ENCODE data around the gene IWS1. TPM values are rescaled to one million over a fixed set of nuclear protein-coding genes. Genes with fewer than 3 reads are reported as not detected.

The IWS1 gene
- total RNA-seq, 1 experiment from 2014 or later: 48.9 TPM

DNA sequence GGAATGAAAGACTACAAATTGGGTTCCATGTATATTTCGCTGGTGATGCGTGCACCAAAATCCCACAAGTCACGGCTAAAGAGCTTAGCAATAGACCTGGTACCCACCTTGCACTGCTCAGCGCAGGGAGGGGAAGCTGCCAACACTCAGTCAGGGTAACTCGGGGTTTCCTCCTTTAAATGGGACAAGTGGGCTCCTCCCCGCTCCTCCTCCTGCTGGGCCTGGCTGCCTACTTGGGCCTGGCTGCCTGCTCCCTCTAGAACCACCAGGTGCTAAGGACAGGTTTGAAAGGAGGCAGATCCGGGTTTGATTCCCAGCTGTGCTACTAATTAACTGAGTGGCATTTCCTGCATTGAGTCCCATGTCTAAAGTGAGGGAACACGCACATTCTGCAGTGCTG is 32.6 kb upstream of the IWS1 start:
- BruUV-seq (replicated peaks): no TSS peak
- no peaks in the 10 kb centered on the region for H3K4me1 Mint-ChIP-seq (ENCODE audit: low read depth, unreplicated experiment)
- no peaks in the 10 kb centered on the region for H3K36me3 Mint-ChIP-seq (ENCODE audit: insufficient read depth, unreplicated experiment)
- no peak overlapping the region for H3K4me3 Mint-ChIP-seq (ENCODE audit: low read depth, unreplicated experiment)
- CTCF ChIA-PET: no interaction called here
- H3K27ac Mint-ChIP-seq (ENCODE audit: unreplicated experiment): no peak overlapping the region
- DNase-seq: no peak
- H3K9me3 Mint-ChIP-seq (ENCODE audit: low read depth, unreplicated experiment): peaks cover 3% of the 10 kb centered on the region
- intact Hi-C loops (cut with micrococcal nuclease; ENCODE audit: unreplicated experiment): no loop called here
- TF ChIP-seq, protein P1, sequence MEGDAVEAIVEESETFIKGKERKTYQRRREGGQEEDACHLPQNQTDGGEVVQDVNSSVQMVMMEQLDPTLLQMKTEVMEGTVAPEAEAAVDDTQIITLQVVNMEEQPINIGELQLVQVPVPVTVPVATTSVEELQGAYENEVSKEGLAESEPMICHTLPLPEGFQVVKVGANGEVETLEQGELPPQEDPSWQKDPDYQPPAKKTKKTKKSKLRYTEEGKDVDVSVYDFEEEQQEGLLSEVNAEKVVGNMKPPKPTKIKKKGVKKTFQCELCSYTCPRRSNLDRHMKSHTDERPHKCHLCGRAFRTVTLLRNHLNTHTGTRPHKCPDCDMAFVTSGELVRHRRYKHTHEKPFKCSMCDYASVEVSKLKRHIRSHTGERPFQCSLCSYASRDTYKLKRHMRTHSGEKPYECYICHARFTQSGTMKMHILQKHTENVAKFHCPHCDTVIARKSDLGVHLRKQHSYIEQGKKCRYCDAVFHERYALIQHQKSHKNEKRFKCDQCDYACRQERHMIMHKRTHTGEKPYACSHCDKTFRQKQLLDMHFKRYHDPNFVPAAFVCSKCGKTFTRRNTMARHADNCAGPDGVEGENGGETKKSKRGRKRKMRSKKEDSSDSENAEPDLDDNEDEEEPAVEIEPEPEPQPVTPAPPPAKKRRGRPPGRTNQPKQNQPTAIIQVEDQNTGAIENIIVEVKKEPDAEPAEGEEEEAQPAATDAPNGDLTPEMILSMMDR (IDR thresholded peaks at IDR 0.05; ENCODE audit: unreplicated experiment): no peak
- H3K27me3 Mint-ChIP-seq (ENCODE audit: unreplicated experiment): peaks cover 68% of the 10 kb centered on the region

DNA sequence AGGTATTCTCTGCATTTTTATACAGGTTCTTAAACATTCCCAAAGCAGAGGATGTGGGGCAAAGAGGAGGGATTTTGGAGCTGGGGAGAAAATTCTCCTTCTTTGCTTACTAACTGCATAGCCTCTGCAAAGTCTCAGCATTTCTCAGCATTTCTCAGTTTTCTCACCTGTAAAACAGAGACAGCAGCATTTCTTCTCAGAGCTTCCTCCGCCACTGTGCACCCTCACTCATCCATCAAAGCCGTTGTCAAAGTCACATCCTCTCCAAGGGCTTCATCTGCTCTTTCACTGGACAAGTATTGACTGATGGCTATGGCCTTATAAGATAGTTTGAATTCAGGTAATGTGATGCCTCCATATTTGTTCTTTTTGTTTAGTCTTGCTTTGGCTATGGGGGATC is 26.6 kb upstream of the IWS1 start:
- TF ChIP-seq, protein P1 (IDR thresholded peaks at IDR 0.05; ENCODE audit: unreplicated experiment): no peak
- H3K36me3 Mint-ChIP-seq (ENCODE audit: insufficient read depth, unreplicated experiment): no peaks in the 10 kb centered on the region
- intact Hi-C loops (cut with micrococcal nuclease; ENCODE audit: unreplicated experiment): no loop called here
- no TSS peak for BruUV-seq (replicated peaks)
- peaks cover 89% of the 10 kb centered on the region for H3K27me3 Mint-ChIP-seq (ENCODE audit: unreplicated experiment)
- CTCF ChIA-PET: no interaction called here
- no peak for DNase-seq
- H3K4me3 Mint-ChIP-seq (ENCODE audit: low read depth, unreplicated experiment): no peak overlapping the region
- H3K27ac Mint-ChIP-seq (ENCODE audit: unreplicated experiment): no peak overlapping the region
- H3K9me3 Mint-ChIP-seq (ENCODE audit: low read depth, unreplicated experiment): peaks cover 3% of the 10 kb centered on the region
- peaks cover 9% of the 10 kb centered on the region for H3K4me1 Mint-ChIP-seq (ENCODE audit: low read depth, unreplicated experiment)

DNA sequence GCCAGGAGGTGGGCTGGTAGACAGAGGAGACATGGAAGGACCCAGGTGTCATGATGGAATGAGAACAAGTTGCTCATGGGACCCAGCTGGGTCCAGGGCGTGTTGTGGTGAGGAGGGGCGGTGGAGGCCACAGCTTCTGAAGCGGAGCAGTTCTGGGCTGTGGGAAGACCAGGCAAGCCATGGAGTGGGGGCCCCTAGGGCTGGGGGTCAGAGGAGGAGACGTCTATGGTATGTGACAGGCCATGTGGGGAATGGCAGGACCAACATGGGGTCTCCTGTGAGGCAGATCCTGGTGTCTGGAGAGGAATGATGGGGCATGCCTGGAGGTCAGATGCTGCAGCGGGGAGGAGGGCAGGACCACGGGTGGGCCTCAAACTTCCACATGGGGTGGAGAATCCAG is 26.0 kb upstream of the IWS1 start:
- BruUV-seq (replicated peaks): no TSS peak
- Mint-ChIP-seq H3K9me3 (ENCODE audit: low read depth, unreplicated experiment) (peaks cover 3% of the 10 kb centered on the region), H3K27me3 (ENCODE audit: unreplicated experiment) (peaks cover 89% of the 10 kb centered on the region), H3K4me1 (ENCODE audit: low read depth, unreplicated experiment) (peaks cover 9% of the 10 kb centered on the region), H3K36me3 (ENCODE audit: insufficient read depth, unreplicated experiment) (no peaks in the 10 kb centered on the region), H3K4me3 (ENCODE audit: low read depth, unreplicated experiment) (no peak overlapping the region), H3K27ac (ENCODE audit: unreplicated experiment) (no peak overlapping the region)
- TF ChIP-seq, protein P1 (IDR thresholded peaks at IDR 0.05; ENCODE audit: unreplicated experiment): no peak
- no peak for DNase-seq
- CTCF ChIA-PET: no interaction called here
- intact Hi-C loops (cut with micrococcal nuclease; ENCODE audit: unreplicated experiment): no loop called here

DNA sequence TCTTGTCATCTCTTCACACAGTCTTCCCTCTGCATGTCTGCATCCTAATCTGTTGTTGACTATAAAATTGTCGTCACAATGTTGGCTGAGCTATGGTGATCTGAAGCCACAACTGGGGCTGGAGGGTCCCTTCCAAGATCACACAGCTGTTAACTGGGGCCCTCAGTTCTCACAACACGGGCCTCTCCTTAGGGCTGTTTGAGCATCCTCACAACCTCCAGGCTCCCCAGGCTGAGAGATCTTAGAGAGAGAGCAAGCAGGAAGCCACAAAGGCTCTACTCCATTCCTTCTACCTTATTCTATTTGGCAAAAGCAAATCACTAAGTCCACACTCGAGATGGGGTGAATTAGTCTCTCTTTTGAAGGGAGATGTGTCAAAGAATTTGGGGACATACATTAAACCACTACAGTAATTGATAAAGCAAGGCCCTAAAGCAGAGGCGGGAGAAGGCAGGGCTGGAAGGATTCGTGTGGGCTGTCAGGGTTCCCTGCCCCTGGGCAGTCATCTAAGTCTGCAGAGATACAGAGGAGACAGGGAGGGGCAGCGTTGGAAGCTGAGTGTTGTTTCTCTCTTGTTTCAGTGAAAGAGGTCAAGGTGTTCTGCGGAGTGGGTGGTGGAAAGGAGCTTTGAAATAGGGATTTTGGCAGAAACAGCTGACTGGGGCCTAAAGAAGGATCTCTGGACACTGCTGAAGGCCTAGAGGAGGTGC is 25.1 kb upstream of the IWS1 start:
- CTCF ChIA-PET: no interaction called here
- TF ChIP-seq, protein P1 (IDR thresholded peaks at IDR 0.05; ENCODE audit: unreplicated experiment): no peak
- no peak overlapping the region for H3K27ac Mint-ChIP-seq (ENCODE audit: unreplicated experiment)
- H3K4me1 Mint-ChIP-seq (ENCODE audit: low read depth, unreplicated experiment): peaks cover 9% of the 10 kb centered on the region
- H3K9me3 Mint-ChIP-seq (ENCODE audit: low read depth, unreplicated experiment): peaks cover 7% of the 10 kb centered on the region
- H3K4me3 Mint-ChIP-seq (ENCODE audit: low read depth, unreplicated experiment): no peak overlapping the region
- intact Hi-C loops (cut with micrococcal nuclease; ENCODE audit: unreplicated experiment): no loop called here
- DNase-seq: no peak
- no peaks in the 10 kb centered on the region for H3K36me3 Mint-ChIP-seq (ENCODE audit: insufficient read depth, unreplicated experiment)
- H3K27me3 Mint-ChIP-seq (ENCODE audit: unreplicated experiment): peaks cover 89% of the 10 kb centered on the region
- BruUV-seq (replicated peaks): no TSS peak

Data from Calu3 (cell line).